Activated naive CD4-positive, alpha-beta T cell treated with anti-CD3 and anti-CD28 coated beads, Interleukin-2, amount 50 U/mL, for 72 hours (primary cell): ENCODE data around the gene ERBB4. TPM values are rescaled to one million over a fixed set of nuclear protein-coding genes. Genes with fewer than 3 reads are reported as not detected.
A peak's percentile ranks its signal among the peaks of the same experiment; 100 is the strongest.

ENCODE experiments used
- ATAC-seq, 2 donors: fragments of 150-1000 bp; cut with Tn5 transposase; 2 replicates each; pipeline ENCODE4 v1.10.0; 2021; ENCODE audit warnings: mild to moderate bottlenecking in 2 of 2, moderate library complexity in 2 of 2
- DNase-seq, 2 donors: peaks; one replicate each; pipeline ENCODE4 v3.0.0; 2021 to 2022; ENCODE audit warnings: low spot score in 2 of 2
- H3K27ac Mint-ChIP-seq, 2 donors: one replicate each; pipeline ENCODE4 v1.8.0; 2022; ENCODE audit warnings: mild to moderate bottlenecking in 2 of 2, mixed read lengths in 2 of 2
- H3K36me3 Mint-ChIP-seq, 2 donors: one replicate each; pipeline ENCODE4 v1.8.0; 2022; ENCODE audit warnings: mixed read lengths in 2 of 2
- H3K9me3 Mint-ChIP-seq, 2 donors: one replicate each; pipeline ENCODE4 v1.8.0; 2022; ENCODE audit warnings: mixed read lengths in 2 of 2
- total RNA-seq, 2 donors: library from RNA; stranded (reverse); gene quantifications; one replicate each; pipeline ENCODE4 v1.2.3, GENCODE V29; 2022

The ERBB4 gene
- total RNA-seq, 2 donors from 2014 or later: not detected

- ATAC-seq (no peak), DNase-seq (no peak)
- H3K9me3 Mint-ChIP-seq: no peaks in the 10 kb centered on the region
- H3K27ac Mint-ChIP-seq: no peak overlapping the region
- peaks cover 7 to 8% of the 10 kb centered on the region in 2 donors for H3K36me3 Mint-ChIP-seq
These were observed 6.0 kb downstream of the ERBB4 start for GRCh38 chr2:212532585-212532984.

- no peaks in the 10 kb centered on the region for H3K9me3 Mint-ChIP-seq
- no peak for DNase-seq
These were observed 6.5 kb downstream of the ERBB4 start for GRCh38 chr2:212532087-212532486.

GRCh38 chr2:212531499-212531898, 7.1 kb downstream of the ERBB4 start:
- H3K9me3 Mint-ChIP-seq: no peaks in the 10 kb centered on the region
- no peak for ATAC-seq
- DNase-seq: no peak

More at GRCh38 chr2:212532087-212532486, 6.5 kb downstream of the ERBB4 start:
- ATAC-seq: no peak
- Mint-ChIP-seq H3K27ac (no peak overlapping the region), H3K36me3 (peaks cover 7 to 8% of the 10 kb centered on the region in 2 donors)

GRCh38 chr2:212530991-212531390, 7.6 kb downstream of the ERBB4 start:
- no peaks in the 10 kb centered on the region for H3K36me3 Mint-ChIP-seq
- ATAC-seq (no peak), DNase-seq (no peak)
- H3K27ac Mint-ChIP-seq: no peak overlapping the region
- no peaks in the 10 kb centered on the region for H3K9me3 Mint-ChIP-seq

More at GRCh38 chr2:212531499-212531898, 7.1 kb downstream of the ERBB4 start:
- peaks cover 3 to 5% of the 10 kb centered on the region in 2 donors for H3K36me3 Mint-ChIP-seq
- no peak overlapping the region for H3K27ac Mint-ChIP-seq

GRCh38 chr2:212530373-212530772, 8.2 kb downstream of the ERBB4 start:
- no peak overlapping the region for H3K27ac Mint-ChIP-seq
- ATAC-seq: no peak
- no peaks in the 10 kb centered on the region for H3K9me3 Mint-ChIP-seq
- no peaks in the 10 kb centered on the region for H3K36me3 Mint-ChIP-seq
- no peak for DNase-seq

- no peaks in the 10 kb centered on the region for H3K9me3 Mint-ChIP-seq
- ATAC-seq (no peak), DNase-seq (no peak)
- H3K36me3 Mint-ChIP-seq: no peaks in the 10 kb centered on the region
- no peak overlapping the region for H3K27ac Mint-ChIP-seq
These were observed 10.3 kb downstream of the ERBB4 start for GRCh38 chr2:212528106-212528856.

- ATAC-seq (no peak), DNase-seq (no peak)
- Mint-ChIP-seq H3K36me3 (no peaks in the 10 kb centered on the region), H3K9me3 (no peaks in the 10 kb centered on the region), H3K27ac (no peak overlapping the region)
These were observed 12.5 kb downstream of the ERBB4 start for GRCh38 chr2:212526059-212526458.

- Mint-ChIP-seq H3K27ac (no peak overlapping the region), H3K9me3 (no peaks in the 10 kb centered on the region), H3K36me3 (no peaks in the 10 kb centered on the region)
- no peak for DNase-seq
- ATAC-seq: no peak
These were observed 14.8 kb downstream of the ERBB4 start for GRCh38 chr2:212523756-212524155.

GRCh38 chr2:212520340-212520739, 18.3 kb downstream of the ERBB4 start:
- no peak for ATAC-seq
- no peaks in the 10 kb centered on the region for H3K9me3 Mint-ChIP-seq
- H3K36me3 Mint-ChIP-seq: no peaks in the 10 kb centered on the region
- DNase-seq: no peak
- H3K27ac Mint-ChIP-seq: no peak overlapping the region

GRCh38 chr2:212517693-212518092, 20.9 kb downstream of the ERBB4 start:
- H3K9me3 Mint-ChIP-seq: no peaks in the 10 kb centered on the region
- ATAC-seq: no peak
- DNase-seq: no peak
- H3K36me3 Mint-ChIP-seq: no peaks in the 10 kb centered on the region
- H3K27ac Mint-ChIP-seq: no peak overlapping the region

- no peak for DNase-seq
- H3K9me3 Mint-ChIP-seq: peaks cover 2 to 4% of the 10 kb centered on the region in 2 donors
- ATAC-seq: peak in 1 of 2 donors; percentile 38
- no peaks in the 10 kb centered on the region for H3K36me3 Mint-ChIP-seq
- no peak overlapping the region for H3K27ac Mint-ChIP-seq
These were observed 33.0 kb downstream of the ERBB4 start for GRCh38 chr2:212505586-212505985.

- Mint-ChIP-seq H3K36me3 (no peaks in the 10 kb centered on the region), H3K9me3 (no peaks in the 10 kb centered on the region), H3K27ac (no peak overlapping the region)
- no peak for DNase-seq
- ATAC-seq: no peak
These were observed 43.6 kb downstream of the ERBB4 start for GRCh38 chr2:212495046-212495445.

- DNase-seq (no peak), ATAC-seq (no peak)
- Mint-ChIP-seq H3K9me3 (no peaks in the 10 kb centered on the region), H3K36me3 (no peaks in the 10 kb centered on the region), H3K27ac (no peak overlapping the region)
These were observed 44.1 kb downstream of the ERBB4 start for GRCh38 chr2:212494418-212495020.

GRCh38 chr2:212489719-212490346, 48.8 kb downstream of the ERBB4 start:
- ATAC-seq: no peak
- no peak overlapping the region for H3K27ac Mint-ChIP-seq

GRCh38 chr2:212488611-212489010, 50.0 kb downstream of the ERBB4 start:
- H3K27ac Mint-ChIP-seq: no peak overlapping the region
- no peaks in the 10 kb centered on the region for H3K9me3 Mint-ChIP-seq
- no peak for ATAC-seq
- no peak for DNase-seq
- no peaks in the 10 kb centered on the region for H3K36me3 Mint-ChIP-seq

More at GRCh38 chr2:212489719-212490346, 48.8 kb downstream of the ERBB4 start:
- Mint-ChIP-seq H3K9me3 (no peaks in the 10 kb centered on the region), H3K36me3 (no peaks in the 10 kb centered on the region)
- DNase-seq: no peak

- no peaks in the 10 kb centered on the region for H3K9me3 Mint-ChIP-seq
- ATAC-seq: no peak
These were observed 54.0 kb downstream of the ERBB4 start for GRCh38 chr2:212484563-212485080.

GRCh38 chr2:212480447-212480846, 58.2 kb downstream of the ERBB4 start:
- no peaks in the 10 kb centered on the region for H3K36me3 Mint-ChIP-seq
- DNase-seq: no peak
- ATAC-seq: no peak
- H3K27ac Mint-ChIP-seq: no peak overlapping the region
- peaks cover 0 to 4% of the 10 kb centered on the region in 2 donors for H3K9me3 Mint-ChIP-seq

More at GRCh38 chr2:212484563-212485080, 54.0 kb downstream of the ERBB4 start:
- H3K27ac Mint-ChIP-seq: no peak overlapping the region
- H3K36me3 Mint-ChIP-seq: no peaks in the 10 kb centered on the region
- DNase-seq: no peak
